BLaER1 (cell line): ENCODE measurements around the gene ZBTB18.

Experiments
- H3K27ac ChIP-seq: shearing (Covaris generic); formaldehyde crosslinking; 2 replicates; pipeline ENCODE4 v1.8.1; 2022
- H3K27me3 ChIP-seq: shearing (Covaris generic); formaldehyde crosslinking; 2 replicates; pipeline ENCODE4 v1.8.1; 2022
- H3K36me3 ChIP-seq: shearing (Covaris generic); formaldehyde crosslinking; 2 replicates; pipeline ENCODE4 v1.8.1; 2022
- H3K4me1 ChIP-seq: shearing (Covaris generic); formaldehyde crosslinking; 2 replicates; pipeline ENCODE4 v1.8.1; 2022
- H3K4me2 ChIP-seq: shearing (Covaris generic); formaldehyde crosslinking; 2 replicates; pipeline ENCODE4 v1.8.1; 2022
- H3K4me3 ChIP-seq: shearing (Covaris generic); formaldehyde crosslinking; 2 replicates; pipeline ENCODE4 v1.8.1; 2022
- H3K9ac ChIP-seq: shearing (Covaris generic); formaldehyde crosslinking; 2 replicates; pipeline ENCODE4 v1.8.1; 2022
- H3K9me3 ChIP-seq: shearing (Covaris generic); formaldehyde crosslinking; 2 replicates; pipeline ENCODE4 v1.8.1; 2022
- H4K20me1 ChIP-seq: shearing (Covaris generic); formaldehyde crosslinking; 2 replicates; pipeline ENCODE4 v1.8.1; 2022
- Cebpa-rat ChIP-seq: shearing (Covaris generic); IDR thresholded peaks from 2 replicates; pipeline ENCODE4 v1.8.1; 2022

The ZBTB18 gene

DNA sequence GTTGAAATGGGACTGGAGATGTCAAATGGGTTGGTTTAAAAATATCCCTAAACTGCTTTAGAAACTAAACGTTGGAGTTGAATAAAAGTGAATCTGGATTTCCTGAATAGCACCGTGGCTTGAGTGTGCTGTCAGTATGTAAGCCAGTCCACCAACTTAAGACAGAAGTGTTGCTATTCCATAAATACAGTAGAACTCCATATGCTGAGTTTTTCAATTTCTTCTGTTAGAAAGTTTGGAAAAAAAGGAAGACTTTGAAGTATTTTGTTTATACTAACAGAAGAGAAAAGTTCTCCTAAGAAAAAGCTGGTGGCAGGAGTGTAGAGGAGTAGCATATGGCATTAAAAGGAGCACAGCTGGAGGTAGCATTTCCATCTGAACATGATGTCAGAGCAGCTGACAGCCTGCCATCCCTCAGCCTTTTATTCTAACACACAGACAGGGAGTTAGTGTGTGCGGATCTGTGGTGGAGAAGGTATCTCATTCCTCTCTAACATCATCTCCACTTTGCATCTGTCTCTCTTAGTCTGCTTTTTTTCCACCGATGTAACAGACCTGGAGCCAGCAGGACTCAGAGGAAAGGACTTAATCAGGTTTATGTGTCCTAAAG is at the start of gene ZBTB18:
Gene ZBTB18, plus strand, starts transcription at position 449 of the 610 bp plus-strand sequence. Its CDS starts 149 bp downstream, at position 598.
- H3K27ac ChIP-seq: peak within 1 kb of the TSS; percentile 94
- H3K36me3 ChIP-seq: peaks cover 27% of the 10 kb centered on the region
- H3K4me1 ChIP-seq: peaks cover 68% of the 10 kb centered on the region
- peak within 1 kb of the TSS; percentile 93 for H3K4me2 ChIP-seq
- H3K4me3 ChIP-seq: peak within 1 kb of the TSS; percentile 78
- no peaks in the 10 kb centered on the region for H3K9me3 ChIP-seq
- H3K27me3 ChIP-seq: no peaks in the 10 kb centered on the region
- H4K20me1 ChIP-seq: peaks cover 64% of the 10 kb centered on the region
- TF ChIP-seq Cebpa-rat: no peak
- peak within 1 kb of the TSS; percentile 89 for H3K9ac ChIP-seq

GRCh38 chr1:244002721-244003120 is 48.4 kb upstream of the ZBTB18 start:
- H3K27me3 ChIP-seq: no peaks in the 10 kb centered on the region
- H3K4me3 ChIP-seq: peak overlapping the region; percentile 28; the same call in 1 of the 2 replicates
- H3K4me1 ChIP-seq: peaks cover 48% of the 10 kb centered on the region
- no peak overlapping the region for H3K9ac ChIP-seq
- H3K36me3 ChIP-seq: no peaks in the 10 kb centered on the region
- H3K4me2 ChIP-seq: peak overlapping the region; percentile 79
- H4K20me1 ChIP-seq: no peaks in the 10 kb centered on the region
- H3K27ac ChIP-seq: peak overlapping the region; percentile 11; the same call in 1 of the 2 replicates
- H3K9me3 ChIP-seq: no peaks in the 10 kb centered on the region; the same call in 1 of the 2 replicates
- no peak for TF ChIP-seq Cebpa-rat

DNA sequence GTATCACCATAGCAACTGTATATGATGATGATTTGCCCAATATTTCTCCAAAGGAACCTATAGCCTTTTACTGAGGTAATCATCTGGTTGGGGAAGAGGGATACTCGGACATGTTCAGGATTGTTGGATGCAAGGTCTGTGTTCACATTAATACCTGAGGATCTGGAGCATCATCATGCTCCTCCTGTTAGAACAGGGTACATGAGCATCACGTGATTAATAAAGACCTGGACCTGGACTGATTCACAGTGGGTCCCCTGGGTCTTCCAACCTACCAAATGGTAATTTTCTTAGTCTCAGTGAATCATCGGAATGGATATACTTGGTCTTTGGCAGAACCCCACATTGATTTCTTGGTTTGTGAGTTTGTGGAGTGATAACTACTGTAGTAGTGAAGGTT is 45.6 kb upstream of the ZBTB18 start:
- H3K4me2 ChIP-seq: no peak overlapping the region
- no peaks in the 10 kb centered on the region for H3K9me3 ChIP-seq
- no peaks in the 10 kb centered on the region for H4K20me1 ChIP-seq
- H3K4me1 ChIP-seq: peaks cover 45% of the 10 kb centered on the region
- no peaks in the 10 kb centered on the region for H3K27me3 ChIP-seq
- H3K9ac ChIP-seq: no peak overlapping the region
- H3K36me3 ChIP-seq: no peaks in the 10 kb centered on the region
- no peak for TF ChIP-seq Cebpa-rat
- no peak overlapping the region for H3K27ac ChIP-seq
- H3K4me3 ChIP-seq: no peak overlapping the region

DNA sequence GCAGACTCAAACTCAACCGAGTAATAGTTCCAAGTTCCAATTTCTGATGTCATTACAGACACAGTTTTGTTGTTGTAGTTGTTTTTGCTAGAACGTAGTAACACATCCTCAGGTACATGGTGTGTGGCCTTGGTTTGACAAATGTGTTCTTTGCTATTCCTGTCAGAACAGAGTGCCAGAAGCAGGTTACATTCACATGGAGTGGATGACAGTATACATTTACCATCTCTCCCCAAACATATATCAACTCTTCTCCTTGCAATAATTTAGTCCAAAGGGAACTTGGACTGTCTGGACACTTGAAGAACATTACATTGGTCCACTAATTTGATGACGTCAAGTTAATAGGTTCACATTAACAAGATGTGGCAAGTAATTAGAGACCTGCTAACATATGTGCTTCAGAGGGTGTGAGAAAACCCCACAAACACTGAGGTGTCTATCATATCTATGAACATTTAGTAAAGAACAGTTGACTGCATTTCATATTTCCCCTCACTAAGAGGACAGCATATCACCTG is 44.6 kb upstream of the ZBTB18 start:
- no peaks in the 10 kb centered on the region for H3K9me3 ChIP-seq
- no peak overlapping the region for H3K4me3 ChIP-seq
- H3K4me2 ChIP-seq: no peak overlapping the region
- no peak for TF ChIP-seq Cebpa-rat
- peaks cover 49% of the 10 kb centered on the region for H3K4me1 ChIP-seq
- no peak overlapping the region for H3K9ac ChIP-seq
- no peaks in the 10 kb centered on the region for H3K27me3 ChIP-seq
- no peaks in the 10 kb centered on the region for H4K20me1 ChIP-seq
- no peaks in the 10 kb centered on the region for H3K36me3 ChIP-seq
- no peak overlapping the region for H3K27ac ChIP-seq

- no peak for TF ChIP-seq Cebpa-rat
- Histone ChIP-seq H3K27ac (no peak overlapping the region), H3K4me1 (peaks cover 44% of the 10 kb centered on the region), H4K20me1 (no peaks in the 10 kb centered on the region), H3K27me3 (no peaks in the 10 kb centered on the region), H3K4me2 (no peak overlapping the region), H3K9me3 (no peaks in the 10 kb centered on the region), H3K9ac (no peak overlapping the region), H3K36me3 (no peaks in the 10 kb centered on the region), H3K4me3 (no peak overlapping the region)
Observed at GRCh38 chr1:244006961-244007360, 44.1 kb upstream of the ZBTB18 start.

DNA sequence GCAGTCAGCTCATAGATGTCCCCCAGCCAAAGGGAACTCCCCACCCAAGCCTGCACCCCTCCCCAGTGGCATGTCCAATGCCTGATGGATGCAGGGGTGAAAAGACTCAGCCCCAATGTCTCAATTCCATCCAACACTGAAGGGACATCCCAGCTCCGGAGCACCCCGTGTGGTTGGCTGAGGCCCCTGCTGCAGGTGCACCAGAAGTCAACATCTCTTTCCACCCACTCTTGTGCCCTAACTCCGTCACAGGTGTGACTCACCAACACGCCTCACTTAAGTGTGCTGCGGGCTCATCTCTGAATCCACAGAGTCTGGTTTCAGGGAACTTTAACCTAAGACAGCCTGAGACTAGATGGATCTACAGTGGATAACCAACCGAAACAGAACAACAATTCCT is 40.9 kb upstream of the ZBTB18 start:
- Histone ChIP-seq H3K36me3 (no peaks in the 10 kb centered on the region), H3K4me2 (peak overlapping the region; percentile 27), H3K27ac (no peak overlapping the region), H4K20me1 (no peaks in the 10 kb centered on the region), H3K9me3 (no peaks in the 10 kb centered on the region), H3K9ac (no peak overlapping the region), H3K4me3 (no peak overlapping the region), H3K27me3 (no peaks in the 10 kb centered on the region), H3K4me1 (peaks cover 17% of the 10 kb centered on the region)
- no peak for TF ChIP-seq Cebpa-rat

DNA sequence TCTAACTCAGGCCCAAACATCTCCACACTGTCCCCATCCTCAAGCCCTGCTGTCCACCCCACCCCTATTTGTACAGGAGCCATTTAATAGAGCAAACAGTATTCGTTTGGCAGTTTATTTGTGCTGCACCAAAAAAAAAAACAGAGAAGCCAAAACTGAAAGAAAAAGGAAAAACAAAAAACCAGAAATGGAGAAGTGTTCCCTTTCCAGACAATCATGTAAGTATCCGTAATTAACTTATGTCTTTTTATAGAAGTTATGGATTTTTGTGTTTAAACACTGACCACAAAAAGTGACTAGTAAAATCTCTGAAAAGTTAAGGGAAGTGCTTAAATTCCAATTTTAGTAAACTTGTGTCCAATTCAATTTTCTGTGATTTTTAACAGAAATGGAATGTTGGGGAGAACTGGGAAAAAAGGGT is 40.4 kb upstream of the ZBTB18 start:
- no peaks in the 10 kb centered on the region for H3K9me3 ChIP-seq
- no peak overlapping the region for H3K9ac ChIP-seq
- peaks cover 17% of the 10 kb centered on the region for H3K4me1 ChIP-seq
- no peaks in the 10 kb centered on the region for H3K36me3 ChIP-seq
- no peak for TF ChIP-seq Cebpa-rat
- no peak overlapping the region for H3K4me3 ChIP-seq
- H3K4me2 ChIP-seq: peak overlapping the region; percentile 27
- no peaks in the 10 kb centered on the region for H3K27me3 ChIP-seq
- H4K20me1 ChIP-seq: no peaks in the 10 kb centered on the region
- no peak overlapping the region for H3K27ac ChIP-seq

DNA sequence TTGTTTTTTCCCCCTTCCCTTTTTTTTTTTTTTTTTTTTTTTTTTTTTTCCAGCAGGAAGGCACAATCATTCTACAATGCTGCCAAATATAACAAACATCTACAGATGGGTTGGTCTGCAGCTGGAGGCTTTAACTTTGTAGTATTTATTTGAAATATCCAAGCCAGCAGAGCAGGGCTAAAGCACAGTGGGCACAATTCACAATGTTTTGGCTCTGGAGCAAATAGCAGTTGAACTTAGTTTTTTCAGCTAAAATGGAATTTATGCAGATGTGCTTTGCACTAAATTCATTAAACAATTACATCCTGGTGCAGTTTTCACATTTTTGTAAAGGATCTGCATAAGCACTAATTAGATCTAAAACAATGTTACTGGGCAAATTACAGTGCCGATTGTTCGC is 39.8 kb upstream of the ZBTB18 start:
- peaks cover 17% of the 10 kb centered on the region for H3K4me1 ChIP-seq
- no peak overlapping the region for H3K9ac ChIP-seq
- no peak overlapping the region for H3K4me3 ChIP-seq
- no peak overlapping the region for H3K4me2 ChIP-seq
- no peaks in the 10 kb centered on the region for H3K36me3 ChIP-seq
- no peaks in the 10 kb centered on the region for H4K20me1 ChIP-seq
- no peak for TF ChIP-seq Cebpa-rat
- H3K9me3 ChIP-seq: no peaks in the 10 kb centered on the region
- H3K27ac ChIP-seq: no peak overlapping the region
- no peaks in the 10 kb centered on the region for H3K27me3 ChIP-seq

- H3K36me3 ChIP-seq: no peaks in the 10 kb centered on the region
- no peak overlapping the region for H3K9ac ChIP-seq
- no peak overlapping the region for H3K4me2 ChIP-seq
- no peaks in the 10 kb centered on the region for H3K27me3 ChIP-seq
- TF ChIP-seq Cebpa-rat: no peak
- no peak overlapping the region for H3K27ac ChIP-seq
- no peak overlapping the region for H3K4me3 ChIP-seq
- peaks cover 17% of the 10 kb centered on the region for H3K4me1 ChIP-seq
- H3K9me3 ChIP-seq: no peaks in the 10 kb centered on the region
- H4K20me1 ChIP-seq: no peaks in the 10 kb centered on the region
Observed at GRCh38 chr1:244011786-244012185, 39.3 kb upstream of the ZBTB18 start.

GRCh38 chr1:244012202-244012601 is 38.9 kb upstream of the ZBTB18 start:
- no peak overlapping the region for H3K4me2 ChIP-seq
- H3K27ac ChIP-seq: no peak overlapping the region
- no peaks in the 10 kb centered on the region for H3K9me3 ChIP-seq
- no peak overlapping the region for H3K4me3 ChIP-seq
- H3K36me3 ChIP-seq: no peaks in the 10 kb centered on the region
- no peak for TF ChIP-seq Cebpa-rat
- H3K4me1 ChIP-seq: peaks cover 17% of the 10 kb centered on the region
- H3K27me3 ChIP-seq: no peaks in the 10 kb centered on the region
- no peak overlapping the region for H3K9ac ChIP-seq
- H4K20me1 ChIP-seq: no peaks in the 10 kb centered on the region
